GM12872 (cell line): ENCODE results near the gene SURF6.
A peak's percentile ranks its signal among the peaks of the same experiment; 100 is the strongest.

ENCODE experiments used
- CTCF ChIP-seq: IDR thresholded peaks from 3 replicates; pipeline ENCODE4 v1.5.1; 2011; ENCODE audit warnings: low read depth, mild to moderate bottlenecking, low read length, moderate library complexity; ENCODE audit not compliant: insufficient read depth

Gene SURF6

GRCh38 chr9:133345596-133345995, 9.6 kb upstream of the SURF6 start:
- no peak for TF ChIP-seq CTCF

GRCh38 chr9:133344979-133345378, 9.0 kb upstream of the SURF6 start:
- no peak for TF ChIP-seq CTCF

GRCh38 chr9:133344071-133344470, 8.1 kb upstream of the SURF6 start:
- TF ChIP-seq CTCF: no peak

GRCh38 chr9:133342570-133342969, 6.6 kb upstream of the SURF6 start:
- TF ChIP-seq CTCF: peak; percentile 41; the same call in 2 of the 3 replicates

GRCh38 chr9:133342069-133342406, 6.0 kb upstream of the SURF6 start:
- TF ChIP-seq CTCF: peak; percentile 34

GRCh38 chr9:133341369-133342068, 5.5 kb upstream of the SURF6 start:
- no peak for TF ChIP-seq CTCF

GRCh38 chr9:133340916-133341315, 4.9 kb upstream of the SURF6 start:
- no peak for TF ChIP-seq CTCF

- no peak for TF ChIP-seq CTCF
Observed at GRCh38 chr9:133340256-133340655, 4.3 kb upstream of the SURF6 start.
